Spleen (tissue), 11 donors: ENCODE measurements around the gene MSANTD1. TPM values are rescaled to one million over a fixed set of nuclear protein-coding genes. Genes with fewer than 3 reads are reported as not detected.

Source experiments
- DNase-seq: peaks from one replicate; pipeline ENCODE4 v3.0.0-alpha.2; 2020
- H3K27ac ChIP-seq, 8 donors: fragments of 200-600 bp; sonication (generic) in 7 of 8; 1 replicate in 4 of 8; 2 replicates in 4 of 8; pipeline versions ENCODE4 v1.5.0 to v1.8.0; 2016 to 2021; ENCODE audit warnings: inconsistent platforms in 4 of 8, mild to moderate bottlenecking in 4 of 8, moderate library complexity in 1 of 8
- H3K27me3 ChIP-seq, 7 donors: fragments of 200-600 bp; sonication (generic) in 6 of 7; replicated peaks in 1 of 7; 1 replicate in 4 of 7; 2 replicates in 3 of 7; pipeline versions ENCODE4 v1.5.0 to v1.8.0; 2016 to 2021; ENCODE audit warnings: inconsistent platforms in 3 of 7, mild to moderate bottlenecking in 1 of 7
- H3K36me3 ChIP-seq, 6 donors: fragments of 200-600 bp; sonication (generic) in 5 of 6; 1 replicate in 4 of 6; 2 replicates in 2 of 6; pipeline versions ENCODE4 v1.5.0 to v1.8.0; 2016 to 2021; ENCODE audit warnings: inconsistent platforms in 2 of 6
- H3K4me1 ChIP-seq, 6 donors: fragments of 200-600 bp; sonication (generic) in 5 of 6; 1 replicate in 3 of 6; 2 replicates in 3 of 6; pipeline versions ENCODE4 v1.5.0 to v1.8.0; 2016 to 2021; ENCODE audit warnings: inconsistent platforms in 3 of 6
- H3K4me3 ChIP-seq, 8 donors: fragments of 200-600 bp; sonication (generic) in 7 of 8; 1 replicate in 4 of 8; 2 replicates in 4 of 8; pipeline versions ENCODE4 v1.5.0 to v1.8.0; 2016 to 2021; ENCODE audit warnings: inconsistent platforms in 4 of 8, mild to moderate bottlenecking in 4 of 8, moderate library complexity in 2 of 8
- H3K9me3 ChIP-seq, 8 donors: fragments of 200-600 bp; sonication (generic) in 7 of 8; 1 replicate in 4 of 8; 2 replicates in 4 of 8; pipeline versions ENCODE4 v1.5.0 to v1.8.0; 2016 to 2021; ENCODE audit warnings: inconsistent platforms in 4 of 8
- POLR2A ChIP-seq, 3 donors: fragments of 450-650 bp; IDR thresholded peaks; one replicate each; pipeline ENCODE4 v1.5.1; 2017; ENCODE audit warnings: antibody characterized with exemption in 3 of 3, mild to moderate bottlenecking in 1 of 3
- POLR2AphosphoS5 ChIP-seq, 3 donors: sonication (generic); formaldehyde crosslinking; IDR thresholded peaks; one replicate each; pipeline ENCODE4 v1.5.1; 2017; ENCODE audit warnings: antibody characterized with exemption in 3 of 3
- WGBS, 5 donors: extraction: QIAGEN DNeasy Blood & Tissue Kit in 3 of 5; methylation state at CpG; one replicate each; pipeline versions ENCODE4 v1.1.5 to v1.1.7; 2013 to 2018; 5-methylcytosine and 5-hydroxymethylcytosine counted together
- intact Hi-C: fragments of 100-400 bp; cut with DNase I; formaldehyde crosslinking; loops from one replicate; pipeline ENCODE4 v1.15.0; 2023; ENCODE audit warnings: low total_unique reads
- polyA plus RNA-seq, 3 donors: library from polyadenylated mRNA; stranded (reverse); fragments of 200-250 nt; gene quantifications; one replicate each; pipeline ENCODE4 v1.2.1, GENCODE V29; 2013
- total RNA-seq, 7 donors: library from RNA; depleted of rRNA in 3 of 7; stranded (reverse); fragments of >200 nt in 3 of 7; fragmentation: NEBNext Ultra II Directional in 4 of 7; extraction: Animal tissue kit (Norgen Biotek cat#: 25700) in 4 of 7; gene quantifications; one replicate each; pipeline versions ENCODE4 v1.1.0 to v1.2.1, GENCODE V29; 2016 to 2021
- TF ChIP-seq, protein P1 (sequence below), 11 experiments: fragments of 200-600 bp in 7 of 11; fragments of 450-650 bp in 4 of 11; sonication (generic) in 4 of 11; IDR thresholded peaks in 8 of 11; conservative IDR thresholded peaks in 3 of 11; 1 replicate in 7 of 11; 2 replicates in 4 of 11; pipeline versions ENCODE4 v1.4.0 to v1.8.0; 2016 to 2021; ENCODE audit warnings: antibody characterized with exemption in 11 of 11, inconsistent platforms in 4 of 11, mild to moderate bottlenecking in 1 of 11
- donor health status: healthy with polysubstance abuse.
- donor health status: DM: no; HTN: no; CAD: no; lungs with moderate emphysema.
- donor health status: DM: no; HTN: no; CAD: no.
- donor health status: Bipolar disorder and iron deficiency.
- donor health status: healthy.
- donor health status: DM: no; HTN: no; CAD: no.
- donor health status: DM: yes; HTN: yes; CAD: no.

MSANTD1 gene
- total and polyA plus RNA-seq, 10 donors = 0.41 to 2.8 (median 1.8) TPM

DNA sequence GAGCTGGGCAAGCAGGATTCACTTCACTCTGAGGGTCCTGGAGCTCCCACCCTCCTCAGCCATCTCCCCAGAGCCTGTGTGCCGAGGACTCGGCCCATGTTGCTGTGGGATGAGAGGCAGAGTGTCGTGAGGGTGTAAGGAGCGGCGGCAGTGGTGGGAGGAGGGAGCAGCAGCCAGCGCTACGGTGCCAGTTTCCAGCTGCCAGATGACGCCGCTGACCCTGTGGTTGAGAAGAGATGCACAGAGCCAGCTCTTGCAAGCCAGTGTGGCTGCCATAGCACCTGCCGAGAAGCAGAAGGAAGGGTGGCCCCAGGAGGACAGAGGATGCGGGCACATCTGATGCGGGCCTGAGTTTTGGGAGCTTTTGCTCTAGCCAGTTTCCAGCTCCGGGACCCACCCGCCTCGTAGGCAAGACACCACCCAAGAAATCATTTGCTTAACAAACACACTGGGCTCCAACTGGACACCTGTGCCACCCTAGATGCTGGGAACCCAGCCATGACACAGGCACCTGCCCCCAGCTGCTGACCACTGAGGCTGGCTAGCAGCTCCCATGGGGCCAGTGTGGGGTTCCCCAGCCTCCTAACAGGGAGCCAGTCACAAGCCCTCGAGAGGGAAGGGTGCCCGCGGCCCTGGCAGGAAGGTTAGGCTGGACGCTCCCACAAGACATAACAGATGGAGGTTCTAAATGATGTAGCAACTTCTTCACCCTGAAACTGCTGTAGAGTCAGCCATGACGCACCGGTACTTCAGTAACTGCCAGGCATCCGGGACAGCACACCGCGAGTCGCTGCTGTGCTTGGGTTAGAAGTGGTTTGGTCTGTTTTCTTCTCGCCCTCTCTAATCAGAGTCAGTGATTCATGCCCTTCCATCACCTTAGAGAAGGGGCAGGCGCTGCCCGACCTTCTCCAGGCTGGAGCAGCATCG, 8.9 kb downstream of the MSANTD1 start:
- Histone ChIP-seq H3K36me3 (peaks cover 0 to 34% (median 4%) of the 10 kb centered on the region in 6 donors), H3K4me1 (peaks cover 0 to 7% (median 0%) of the 10 kb centered on the region in 6 donors), H3K4me3 (peak overlapping the region in 1 of 8 donors; percentile 6), H3K27ac (peak overlapping the region in 1 of 8 donors; percentile 8), H3K27me3 (no peaks in the 10 kb centered on the region), H3K9me3 (no peaks in the 10 kb centered on the region)
- TF ChIP-seq POLR2AphosphoS5 (IDR thresholded peaks at IDR 0.05) = peak in 2 of 3 donors; percentile 16 to 25
- no peak for TF ChIP-seq POLR2A (IDR thresholded peaks at IDR 0.05)
- intact Hi-C loops = no loop called here
- WGBS, 5 donors = 70 to 88% (median 79%) methylated on average over 22 to 29 of the region's 29 CpGs
- DNase-seq = peak; percentile 75

DNA sequence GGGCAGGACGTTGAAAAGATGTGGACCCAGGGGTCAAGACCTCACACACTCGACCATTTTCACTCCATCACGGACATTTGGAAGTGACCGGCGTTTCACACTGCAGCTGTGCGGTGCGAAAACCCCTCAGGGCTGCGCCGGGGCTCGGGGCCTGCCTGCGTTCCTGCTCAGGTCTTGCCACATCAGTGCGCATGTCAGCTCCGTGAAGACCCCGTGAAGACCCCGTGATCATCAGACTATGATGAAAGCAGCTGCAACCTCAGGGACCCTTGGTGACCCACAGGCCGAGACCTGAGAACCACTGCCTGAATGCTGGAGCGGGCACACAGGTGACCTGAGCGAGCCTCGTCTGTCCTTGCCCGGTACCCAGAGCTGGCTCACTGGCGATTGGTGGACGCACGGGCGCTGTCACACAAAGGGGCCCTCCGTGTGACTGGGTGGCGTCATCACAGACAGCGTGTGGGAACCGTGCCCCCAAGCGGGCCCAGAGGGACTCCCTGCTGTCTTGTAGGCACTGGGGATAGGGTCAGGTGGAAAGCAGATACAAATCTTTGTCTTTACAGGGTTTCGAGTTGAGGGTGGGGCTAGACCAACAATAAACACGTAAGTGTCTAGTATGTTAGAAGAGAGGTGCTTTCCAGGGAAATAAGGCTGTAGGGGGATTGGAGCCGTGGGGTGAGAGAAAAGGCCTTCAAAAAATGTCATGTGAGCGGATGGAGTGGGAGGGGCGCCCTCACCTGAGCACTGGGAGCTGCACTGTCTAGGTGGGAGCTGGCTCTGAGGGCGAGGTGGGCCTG, 12.7 kb downstream of the MSANTD1 start:
- H3K36me3 ChIP-seq = peaks cover 0 to 4% (median 0%) of the 10 kb centered on the region in 6 donors
- H3K4me1 ChIP-seq = peaks cover 0 to 6% (median 0%) of the 10 kb centered on the region in 6 donors
- H3K9me3 ChIP-seq = no peaks in the 10 kb centered on the region
- no peak overlapping the region for H3K27ac ChIP-seq
- no peaks in the 10 kb centered on the region for H3K27me3 ChIP-seq
- TF ChIP-seq POLR2AphosphoS5 (IDR thresholded peaks at IDR 0.05) = no peak
- TF ChIP-seq POLR2A (IDR thresholded peaks at IDR 0.05) = no peak
- TF ChIP-seq, protein P1, sequence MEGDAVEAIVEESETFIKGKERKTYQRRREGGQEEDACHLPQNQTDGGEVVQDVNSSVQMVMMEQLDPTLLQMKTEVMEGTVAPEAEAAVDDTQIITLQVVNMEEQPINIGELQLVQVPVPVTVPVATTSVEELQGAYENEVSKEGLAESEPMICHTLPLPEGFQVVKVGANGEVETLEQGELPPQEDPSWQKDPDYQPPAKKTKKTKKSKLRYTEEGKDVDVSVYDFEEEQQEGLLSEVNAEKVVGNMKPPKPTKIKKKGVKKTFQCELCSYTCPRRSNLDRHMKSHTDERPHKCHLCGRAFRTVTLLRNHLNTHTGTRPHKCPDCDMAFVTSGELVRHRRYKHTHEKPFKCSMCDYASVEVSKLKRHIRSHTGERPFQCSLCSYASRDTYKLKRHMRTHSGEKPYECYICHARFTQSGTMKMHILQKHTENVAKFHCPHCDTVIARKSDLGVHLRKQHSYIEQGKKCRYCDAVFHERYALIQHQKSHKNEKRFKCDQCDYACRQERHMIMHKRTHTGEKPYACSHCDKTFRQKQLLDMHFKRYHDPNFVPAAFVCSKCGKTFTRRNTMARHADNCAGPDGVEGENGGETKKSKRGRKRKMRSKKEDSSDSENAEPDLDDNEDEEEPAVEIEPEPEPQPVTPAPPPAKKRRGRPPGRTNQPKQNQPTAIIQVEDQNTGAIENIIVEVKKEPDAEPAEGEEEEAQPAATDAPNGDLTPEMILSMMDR (IDR thresholded peaks at IDR 0.05 in 8 of 11, conservative IDR thresholded peaks at IDR 0.05 in 3 of 11) = no peak
- 86 to 94% (median 90%) methylated on average over 28 to 35 of the region's 35 CpGs for WGBS, 5 donors
- intact Hi-C loops = no loop called here
- no peak overlapping the region for H3K4me3 ChIP-seq
- no peak for DNase-seq

DNA sequence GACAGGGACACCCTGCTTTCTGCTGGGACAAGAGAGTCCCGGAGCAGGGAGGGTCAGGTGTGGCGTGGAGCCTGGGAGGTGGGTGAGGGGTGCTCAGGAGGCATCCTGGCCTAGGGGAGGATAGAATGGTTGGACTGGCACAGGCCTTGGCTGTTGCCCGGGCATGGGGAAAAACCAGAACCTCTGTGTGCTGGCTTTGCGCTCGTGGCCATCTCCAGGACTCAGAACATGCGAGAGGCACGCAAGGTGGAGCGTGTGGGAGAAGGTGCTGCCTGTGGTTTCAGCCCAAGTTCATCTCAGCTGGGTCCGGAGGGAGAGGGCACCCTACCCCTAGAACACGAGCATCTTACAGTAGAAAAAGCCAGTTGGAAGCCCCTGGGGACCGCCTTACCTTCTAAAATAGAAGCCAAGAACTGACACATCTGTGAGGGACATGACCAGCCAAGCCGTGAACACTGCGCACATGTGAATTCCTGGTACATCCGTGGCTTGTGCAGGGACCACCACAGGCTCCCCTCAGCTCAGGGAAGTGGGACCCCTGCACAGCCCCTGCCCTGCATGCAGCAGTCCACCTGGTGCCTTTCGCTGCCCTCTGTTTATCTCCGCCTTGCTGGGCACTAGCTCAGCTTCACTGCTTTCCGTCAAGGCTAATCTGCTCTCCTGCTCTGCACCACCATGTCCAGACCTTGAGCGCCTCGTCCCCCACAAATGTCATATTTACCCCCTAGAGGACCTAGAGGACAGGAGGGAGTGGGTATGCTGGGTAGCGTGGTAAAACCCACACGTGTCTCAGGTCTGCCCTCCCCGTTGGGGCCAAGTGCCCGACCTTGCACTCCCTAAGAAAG, 13.5 kb downstream of the MSANTD1 start:
- no peak overlapping the region for H3K4me3 ChIP-seq
- H3K4me1 ChIP-seq = peaks cover 0 to 5% (median 0%) of the 10 kb centered on the region in 6 donors
- no peaks in the 10 kb centered on the region for H3K9me3 ChIP-seq
- no peaks in the 10 kb centered on the region for H3K36me3 ChIP-seq
- no peak for DNase-seq
- H3K27me3 ChIP-seq = no peaks in the 10 kb centered on the region
- 84 to 92% (median 86%) methylated on average over 23 of the region's 23 CpGs for WGBS, 5 donors
- TF ChIP-seq, protein P1 (IDR thresholded peaks at IDR 0.05 in 8 of 11, conservative IDR thresholded peaks at IDR 0.05 in 3 of 11) = no peak
- no peak for TF ChIP-seq POLR2A (IDR thresholded peaks at IDR 0.05)
- no peak for TF ChIP-seq POLR2AphosphoS5 (IDR thresholded peaks at IDR 0.05)
- intact Hi-C loops = no loop called here
- no peak overlapping the region for H3K27ac ChIP-seq
